OCI-LY3 (cell line): ENCODE results near the gene TMEM63A.

Experiments used
- H2AFZ ChIP-seq: fragments of 200-600, 300-600 bp; shearing (Covaris generic); 2 replicates; pipeline ENCODE4 v1.6.0; 2014; ENCODE audit warnings: antibody characterized with exemption, low read depth, low read length
- H3K27ac ChIP-seq: fragments of 200-600, 300-600 bp; sonication (generic); 2 replicates; pipeline ENCODE4 v1.5.1; 2014; ENCODE audit warnings: mild to moderate bottlenecking, low read length, moderate library complexity, mixed read lengths
- H3K27me3 ChIP-seq: fragments of 200-600, 300-600 bp; sonication (generic); 2 replicates; pipeline ENCODE4 v1.6.1; 2014; ENCODE audit warnings: low read depth, low read length, mixed read lengths
- H3K36me3 ChIP-seq: fragments of 200-600, 300-600 bp; sonication (generic); replicated peaks from 2 replicates; pipeline ENCODE3; 2014; ENCODE audit warnings: low read depth, low read length, mixed read lengths
- H3K4me1 ChIP-seq: fragments of 300-600, 200-600 bp; sonication (generic); 2 replicates; pipeline ENCODE4 v1.6.1; 2014; ENCODE audit warnings: low read length, mixed read lengths
- H3K4me2 ChIP-seq: fragments of 200-600, 300-600 bp; sonication (generic); 2 replicates; pipeline ENCODE4 v1.6.1; 2014; ENCODE audit warnings: low read length, mixed read lengths
- H3K4me3 ChIP-seq: fragments of 300-600, 200-600 bp; sonication (generic); 2 replicates; pipeline ENCODE4 v1.5.1; 2014; ENCODE audit warnings: antibody characterized with exemption, mild to moderate bottlenecking, low read length, moderate library complexity
- H3K79me2 ChIP-seq: fragments of 300-600, 200-600 bp; shearing (Covaris generic); 2 replicates; pipeline ENCODE4 v1.6.1; 2014; ENCODE audit warnings: mild to moderate bottlenecking, low read length, mixed read lengths
- H3K9ac ChIP-seq: fragments of 300-600, 200-600 bp; shearing (Covaris generic); 2 replicates; pipeline ENCODE4 v1.6.0; 2014; ENCODE audit warnings: mild to moderate bottlenecking, low read length, moderate library complexity
- H3K9me3 ChIP-seq: fragments of 200-600, 300-600 bp; shearing (Covaris generic); 2 replicates; pipeline ENCODE4 v1.6.1; 2014; ENCODE audit warnings: low read length, mixed read lengths; ENCODE audit not compliant: insufficient read depth
- H4K20me1 ChIP-seq: fragments of 200-600, 300-600 bp; sonication (generic); 2 replicates; pipeline ENCODE4 v1.6.1; 2016; ENCODE audit warnings: low read length, mixed read lengths; ENCODE audit not compliant: insufficient read depth
- CTCF ChIP-seq: fragments of 200-600, 300-600 bp; sonication (generic); IDR thresholded peaks from 2 replicates; pipeline ENCODE4 v1.5.1; 2014; ENCODE audit warnings: antibody characterized with exemption, low read length, low read depth
- EZH2phosphoT487 ChIP-seq: fragments of 200-600 bp; shearing (Covaris generic); IDR thresholded peaks from 2 replicates; pipeline ENCODE4 v1.6.1; 2018; ENCODE audit warnings: antibody characterized with exemption, mixed run types, low read depth

The TMEM63A gene

GRCh38 chr1:225879521-225880221 lies 2.5 kb downstream of the TMEM63A start:
- Histone ChIP-seq H3K27me3 (no peaks in the 10 kb centered on the region), H3K4me2 (no peak overlapping the region), H3K9me3 (no peaks in the 10 kb centered on the region), H3K27ac (no peak overlapping the region), H2AFZ (no peak overlapping the region), H3K79me2 (peaks cover 13% of the 10 kb centered on the region; the same call in 1 of the 2 replicates), H3K36me3 (peaks cover 10% of the 10 kb centered on the region), H3K4me1 (peaks cover 13% of the 10 kb centered on the region), H3K4me3 (no peak overlapping the region), H3K9ac (no peak overlapping the region), H4K20me1 (no peaks in the 10 kb centered on the region)
- TF ChIP-seq EZH2phosphoT487 (no peak), CTCF (no peak)

- no peaks in the 10 kb centered on the region for H3K9me3 ChIP-seq
- no peak overlapping the region for H3K4me3 ChIP-seq
- no peak overlapping the region for H2AFZ ChIP-seq
- H3K27ac ChIP-seq, result no peak overlapping the region
- H3K9ac ChIP-seq, result no peak overlapping the region
- H3K36me3 ChIP-seq, result peaks cover 11% of the 10 kb centered on the region
- no peaks in the 10 kb centered on the region for H3K27me3 ChIP-seq
- H3K4me2 ChIP-seq, result no peak overlapping the region
- H3K4me1 ChIP-seq, result peaks cover 8% of the 10 kb centered on the region; the same call in 1 of the 2 replicates
- H3K79me2 ChIP-seq, result peaks cover 13% of the 10 kb centered on the region; the same call in 1 of the 2 replicates
- TF ChIP-seq CTCF, result no peak
- H4K20me1 ChIP-seq, result no peaks in the 10 kb centered on the region
These were observed 3.9 kb downstream of the TMEM63A start for GRCh38 chr1:225878282-225878681.

- H3K4me2 ChIP-seq, result no peak overlapping the region
- H3K79me2 ChIP-seq, result peaks cover 13% of the 10 kb centered on the region; the same call in 1 of the 2 replicates
- H3K27me3 ChIP-seq, result no peaks in the 10 kb centered on the region
- TF ChIP-seq CTCF (peak; percentile 48), EZH2phosphoT487 (no peak)
- no peak overlapping the region for H3K9ac ChIP-seq
- H2AFZ ChIP-seq, result no peak overlapping the region
- peaks cover 15% of the 10 kb centered on the region for H3K36me3 ChIP-seq
- no peak overlapping the region for H3K27ac ChIP-seq
- no peak overlapping the region for H3K4me3 ChIP-seq
- no peaks in the 10 kb centered on the region for H4K20me1 ChIP-seq
- H3K9me3 ChIP-seq, result no peaks in the 10 kb centered on the region
- H3K4me1 ChIP-seq, result peaks cover 8% of the 10 kb centered on the region; the same call in 1 of the 2 replicates
These were observed 4.6 kb downstream of the TMEM63A start for GRCh38 chr1:225877580-225877979.

- Histone ChIP-seq H3K9ac (no peak overlapping the region), H2AFZ (no peak overlapping the region), H3K4me1 (peaks cover 8% of the 10 kb centered on the region; the same call in 1 of the 2 replicates), H3K27ac (no peak overlapping the region), H3K4me3 (no peak overlapping the region), H3K79me2 (peaks cover 12% of the 10 kb centered on the region; the same call in 1 of the 2 replicates), H3K36me3 (peaks cover 15% of the 10 kb centered on the region), H3K4me2 (no peak overlapping the region), H3K9me3 (no peaks in the 10 kb centered on the region), H4K20me1 (no peaks in the 10 kb centered on the region), H3K27me3 (no peaks in the 10 kb centered on the region)
- no peak for TF ChIP-seq EZH2phosphoT487
- no peak for TF ChIP-seq CTCF
These were observed 5.2 kb downstream of the TMEM63A start for GRCh38 chr1:225876900-225877510.
